HEK293 (cell line): Measurements from ENCODE around the gene TMEM184A.

ENCODE experiments used
- CTCF ChIA-PET: fragments of 350-600 bp; formaldehyde crosslinking; extraction: SDS; loops from one replicate; lab custom pipeline; 2021; ENCODE audit warnings: antibody characterized with exemption; lab: Yijun Ruan, JAX
- POLR2A ChIA-PET: fragments of 300-600 bp; formaldehyde crosslinking; extraction: SDS; loops from one replicate; lab custom pipeline; 2020; ENCODE audit warnings: antibody characterized with exemption, inconsistent platforms; lab: Yijun Ruan, JAX
- H3K27ac ChIP-seq: fragments of 200-500 bp; sonication (Bioruptor generic); 2 replicates; pipeline ENCODE4 v1.5.1; 2014; ENCODE audit warnings: low read depth, low read length, control low read depth, inconsistent platforms; ENCODE audit errors: extremely low read depth
- H3K36me3 ChIP-seq, 2 experiments: fragments of 200-500 bp in 1 of 2; sonication (Bioruptor generic) in 1 of 2; 1 replicate in 1 of 2; 2 replicates in 1 of 2; pipeline ENCODE4 v1.5.1; 2014 to 2017; ENCODE audit warnings: inconsistent platforms in 2 of 2, low read length in 2 of 2; ENCODE audit not compliant: control insufficient read depth in 2 of 2, insufficient read depth in 1 of 2
- H3K4me1 ChIP-seq: fragments of 200-500 bp; sonication (Bioruptor generic); 2 replicates; pipeline ENCODE4 v1.5.1; 2014; ENCODE audit warnings: mild to moderate bottlenecking, low read length, inconsistent platforms; ENCODE audit not compliant: control insufficient read depth, insufficient read depth
- H3K4me3 ChIP-seq: 2 replicates; pipeline ENCODE4 v1.5.1; 2011; ENCODE audit warnings: low read depth, mild to moderate bottlenecking, control low read depth, low read length, moderate library complexity
- H3K9me3 ChIP-seq: fragments of 200-500 bp; sonication (Bioruptor generic); 2 replicates; pipeline ENCODE4 v1.5.1; 2014; ENCODE audit warnings: low read depth, low read length, inconsistent platforms; ENCODE audit not compliant: control insufficient read depth, insufficient read depth
- GLI4 ChIP-seq: fragments of 450-650 bp; formaldehyde crosslinking; IDR thresholded peaks from 2 replicates; pipeline ENCODE4 v1.5.1; 2016; ENCODE audit warnings: missing biosample characterization, missing genetic modification characterization
- GLIS2 ChIP-seq: fragments of 450-650 bp; formaldehyde crosslinking; IDR thresholded peaks from 2 replicates; pipeline ENCODE4 v1.5.1; 2016; ENCODE audit warnings: missing biosample characterization, missing genetic modification characterization
- KLF17 ChIP-seq: fragments of 450-650 bp; formaldehyde crosslinking; IDR thresholded peaks from 2 replicates; pipeline ENCODE4 v1.5.1; 2016; ENCODE audit warnings: missing biosample characterization, missing genetic modification characterization
- OSR2 ChIP-seq: fragments of 450-650 bp; formaldehyde crosslinking; IDR thresholded peaks from 2 replicates; pipeline ENCODE4 v1.5.1; 2016; ENCODE audit warnings: missing biosample characterization, missing genetic modification characterization
- SCRT1 ChIP-seq: fragments of 450-650 bp; formaldehyde crosslinking; IDR thresholded peaks from 2 replicates; pipeline ENCODE4 v1.5.1; 2016; ENCODE audit warnings: missing biosample characterization, missing genetic modification characterization, borderline replicate concordance
- ZBTB26 ChIP-seq: fragments of 450-650 bp; formaldehyde crosslinking; optimal IDR thresholded peaks from 2 replicates; pipeline ENCODE3; 2016; ENCODE audit warnings: missing biosample characterization, mild to moderate bottlenecking, missing genetic modification characterization
- ZFHX2 ChIP-seq: fragments of 450-650 bp; formaldehyde crosslinking; conservative IDR thresholded peaks from 2 replicates; pipeline ENCODE4 v1.5.1; 2016; ENCODE audit warnings: missing biosample characterization, missing genetic modification characterization
- ZNF18 ChIP-seq: fragments of 450-650 bp; formaldehyde crosslinking; IDR thresholded peaks from 2 replicates; pipeline ENCODE4 v1.5.1; 2016; ENCODE audit warnings: missing biosample characterization, missing genetic modification characterization
- ZNF23 ChIP-seq: fragments of 450-650 bp; formaldehyde crosslinking; IDR thresholded peaks from 2 replicates; pipeline ENCODE4 v1.5.1; 2016; ENCODE audit warnings: missing biosample characterization, missing genetic modification characterization, borderline replicate concordance
- ZNF311 ChIP-seq: fragments of 450-650 bp; formaldehyde crosslinking; IDR thresholded peaks from 2 replicates; pipeline ENCODE4 v1.5.1; 2017; ENCODE audit warnings: missing biosample characterization, missing genetic modification characterization, borderline replicate concordance
- ZNF501 ChIP-seq: fragments of 450-650 bp; formaldehyde crosslinking; IDR thresholded peaks from 2 replicates; pipeline ENCODE4 v1.5.1; 2016; ENCODE audit warnings: missing biosample characterization, missing genetic modification characterization
- ZNF514 ChIP-seq: fragments of 450-650 bp; formaldehyde crosslinking; IDR thresholded peaks from 2 replicates; pipeline ENCODE4 v1.5.1; 2016; ENCODE audit warnings: missing biosample characterization, missing genetic modification characterization
- ZNF571 ChIP-seq: fragments of 450-650 bp; formaldehyde crosslinking; IDR thresholded peaks from 2 replicates; pipeline ENCODE4 v1.5.0; 2017; ENCODE audit warnings: missing biosample characterization, missing genetic modification characterization
- ZNF658 ChIP-seq: fragments of 450-650 bp; formaldehyde crosslinking; IDR thresholded peaks from 2 replicates; pipeline ENCODE4; 2016; ENCODE audit warnings: missing biosample characterization, missing genetic modification characterization
- ZNF830 ChIP-seq: fragments of 450-650 bp; IDR thresholded peaks from 2 replicates; pipeline ENCODE4 v1.5.0; 2018; ENCODE audit warnings: missing biosample characterization, missing genetic modification characterization, low read depth, mild to moderate bottlenecking, moderate library complexity
- ZNF843 ChIP-seq: fragments of 450-650 bp; formaldehyde crosslinking; IDR thresholded peaks from 2 replicates; pipeline ENCODE4 v1.5.1; 2016; ENCODE audit warnings: missing biosample characterization, missing genetic modification characterization
- TF ChIP-seq, protein P1 (sequence below): fragments of 450-650 bp; formaldehyde crosslinking; IDR thresholded peaks from 2 replicates; pipeline ENCODE4 v1.5.1; 2016; ENCODE audit warnings: missing biosample characterization, missing genetic modification characterization
- TF ChIP-seq, protein P2 (sequence below): fragments of 450-650 bp; formaldehyde crosslinking; conservative IDR thresholded peaks from 2 replicates; pipeline ENCODE4 v1.5.1; 2016; ENCODE audit warnings: low read depth, missing biosample characterization, missing genetic modification characterization
- TF ChIP-seq, protein P3 (sequence below): fragments of 450-650 bp; formaldehyde crosslinking; IDR thresholded peaks from 2 replicates; pipeline ENCODE4 v1.5.1; 2016; ENCODE audit warnings: missing biosample characterization, missing genetic modification characterization

The TMEM184A gene

DNA sequence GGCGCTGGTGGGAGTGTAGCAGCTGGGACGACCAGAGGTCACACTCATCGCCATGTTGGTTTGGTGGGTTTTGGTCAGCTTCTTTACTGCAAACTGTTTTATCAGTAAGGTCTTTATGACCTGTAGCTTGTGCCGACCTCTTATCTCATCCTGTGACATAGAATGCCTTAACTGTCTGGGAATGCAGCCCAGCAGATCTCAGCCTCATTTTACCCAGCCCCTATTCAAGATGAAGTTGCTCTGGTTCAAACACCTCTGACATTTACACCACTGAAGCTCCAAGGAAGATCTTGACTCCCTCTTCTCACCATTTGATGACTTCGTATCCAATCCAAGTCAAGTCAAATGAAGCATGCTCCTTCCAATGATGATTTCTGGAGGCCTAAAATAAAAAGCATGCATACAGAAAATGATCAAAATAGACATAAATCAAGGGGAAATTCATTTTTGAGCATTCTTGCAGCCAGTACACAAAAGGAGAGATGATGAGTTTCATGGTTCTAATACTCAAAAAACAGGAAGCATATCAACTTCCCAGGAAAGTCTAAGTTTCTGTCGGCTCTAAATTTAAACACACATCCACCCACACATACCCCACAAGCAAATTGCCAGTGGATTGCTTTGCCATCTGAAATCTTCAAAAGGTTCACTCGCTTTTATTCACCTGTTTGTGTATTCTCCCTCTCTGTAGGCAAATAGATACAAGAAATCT lies 16.3 kb upstream of the TMEM184A start:
- POLR2A ChIA-PET, result interaction anchor here (2.5 kb wide), 1 partner anchor 35 kb away, joined by 15 read pairs; no protein-coding TSS in a partner anchor

More for the DNA sequence above, 16.3 kb upstream of the TMEM184A start:
- CTCF ChIA-PET, result interaction anchor here (0.6 to 1.0 kb wide), 2 partner anchors 67 to 259 kb away, joined by 3 read pairs; no protein-coding TSS in a partner anchor
- Histone ChIP-seq H3K36me3 (peaks cover 4 to 6% of the 10 kb centered on the region in 2 experiments; a peak in 2 of 3 replicates), H3K27ac (no peak overlapping the region), H3K4me1 (peaks cover 10% of the 10 kb centered on the region; the same call in 1 of the 2 replicates), H3K9me3 (no peaks in the 10 kb centered on the region), H3K4me3 (no peak overlapping the region)
- TF ChIP-seq ZNF311 (tag by site-specific recombination) (no peak), ZNF843 (tag by site-specific recombination) (no peak), ZNF830 (tag by site-specific recombination) (no peak), ZNF514 (tag by site-specific recombination) (no peak), GLIS2 (tag by site-specific recombination) (no peak), ZNF18 (no peak), ZNF23 (no peak), KLF17 (no peak), ZNF571 (no peak), ZNF658 (tag by site-specific recombination) (no peak), SCRT1 (tag by site-specific recombination) (no peak), GLI4 (tag by site-specific recombination) (no peak), OSR2 (tag by site-specific recombination) (no peak), ZFHX2 (no peak), ZNF501 (tag by site-specific recombination) (no peak), ZBTB26 (no peak)
- TF ChIP-seq, protein P1, sequence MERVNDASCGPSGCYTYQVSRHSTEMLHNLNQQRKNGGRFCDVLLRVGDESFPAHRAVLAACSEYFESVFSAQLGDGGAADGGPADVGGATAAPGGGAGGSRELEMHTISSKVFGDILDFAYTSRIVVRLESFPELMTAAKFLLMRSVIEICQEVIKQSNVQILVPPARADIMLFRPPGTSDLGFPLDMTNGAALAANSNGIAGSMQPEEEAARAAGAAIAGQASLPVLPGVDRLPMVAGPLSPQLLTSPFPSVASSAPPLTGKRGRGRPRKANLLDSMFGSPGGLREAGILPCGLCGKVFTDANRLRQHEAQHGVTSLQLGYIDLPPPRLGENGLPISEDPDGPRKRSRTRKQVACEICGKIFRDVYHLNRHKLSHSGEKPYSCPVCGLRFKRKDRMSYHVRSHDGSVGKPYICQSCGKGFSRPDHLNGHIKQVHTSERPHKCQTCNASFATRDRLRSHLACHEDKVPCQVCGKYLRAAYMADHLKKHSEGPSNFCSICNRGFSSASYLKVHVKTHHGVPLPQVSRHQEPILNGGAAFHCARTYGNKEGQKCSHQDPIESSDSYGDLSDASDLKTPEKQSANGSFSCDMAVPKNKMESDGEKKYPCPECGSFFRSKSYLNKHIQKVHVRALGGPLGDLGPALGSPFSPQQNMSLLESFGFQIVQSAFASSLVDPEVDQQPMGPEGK (tag by site-specific recombination), result no peak
- TF ChIP-seq, protein P2, sequence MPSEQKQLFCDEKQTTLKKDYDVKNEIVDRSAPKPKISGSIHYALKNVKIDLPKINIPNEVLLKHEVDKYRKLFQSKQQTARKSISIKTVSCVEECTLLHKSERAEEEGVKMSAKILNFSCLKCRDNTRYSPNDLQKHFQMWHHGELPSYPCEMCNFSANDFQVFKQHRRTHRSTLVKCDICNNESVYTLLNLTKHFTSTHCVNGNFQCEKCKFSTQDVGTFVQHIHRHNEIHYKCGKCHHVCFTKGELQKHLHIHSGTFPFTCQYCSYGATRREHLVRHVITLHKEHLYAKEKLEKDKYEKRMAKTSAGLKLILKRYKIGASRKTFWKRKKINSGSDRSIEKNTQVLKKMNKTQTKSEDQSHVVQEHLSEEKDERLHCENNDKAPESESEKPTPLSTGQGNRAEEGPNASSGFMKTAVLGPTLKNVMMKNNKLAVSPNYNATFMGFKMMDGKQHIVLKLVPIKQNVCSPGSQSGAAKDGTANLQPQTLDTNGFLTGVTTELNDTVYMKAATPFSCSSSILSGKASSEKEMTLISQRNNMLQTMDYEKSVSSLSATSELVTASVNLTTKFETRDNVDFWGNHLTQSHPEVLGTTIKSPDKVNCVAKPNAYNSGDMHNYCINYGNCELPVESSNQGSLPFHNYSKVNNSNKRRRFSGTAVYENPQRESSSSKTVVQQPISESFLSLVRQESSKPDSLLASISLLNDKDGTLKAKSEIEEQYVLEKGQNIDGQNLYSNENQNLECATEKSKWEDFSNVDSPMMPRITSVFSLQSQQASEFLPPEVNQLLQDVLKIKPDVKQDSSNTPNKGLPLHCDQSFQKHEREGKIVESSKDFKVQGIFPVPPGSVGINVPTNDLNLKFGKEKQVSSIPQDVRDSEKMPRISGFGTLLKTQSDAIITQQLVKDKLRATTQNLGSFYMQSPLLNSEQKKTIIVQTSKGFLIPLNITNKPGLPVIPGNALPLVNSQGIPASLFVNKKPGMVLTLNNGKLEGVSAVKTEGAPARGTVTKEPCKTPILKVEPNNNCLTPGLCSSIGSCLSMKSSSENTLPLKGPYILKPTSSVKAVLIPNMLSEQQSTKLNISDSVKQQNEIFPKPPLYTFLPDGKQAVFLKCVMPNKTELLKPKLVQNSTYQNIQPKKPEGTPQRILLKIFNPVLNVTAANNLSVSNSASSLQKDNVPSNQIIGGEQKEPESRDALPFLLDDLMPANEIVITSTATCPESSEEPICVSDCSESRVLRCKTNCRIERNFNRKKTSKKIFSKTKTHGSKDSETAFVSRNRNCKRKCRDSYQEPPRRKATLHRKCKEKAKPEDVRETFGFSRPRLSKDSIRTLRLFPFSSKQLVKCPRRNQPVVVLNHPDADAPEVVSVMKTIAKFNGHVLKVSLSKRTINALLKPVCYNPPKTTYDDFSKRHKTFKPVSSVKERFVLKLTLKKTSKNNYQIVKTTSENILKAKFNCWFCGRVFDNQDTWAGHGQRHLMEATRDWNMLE (tag by site-specific recombination), result no peak
- TF ChIP-seq, protein P3, sequence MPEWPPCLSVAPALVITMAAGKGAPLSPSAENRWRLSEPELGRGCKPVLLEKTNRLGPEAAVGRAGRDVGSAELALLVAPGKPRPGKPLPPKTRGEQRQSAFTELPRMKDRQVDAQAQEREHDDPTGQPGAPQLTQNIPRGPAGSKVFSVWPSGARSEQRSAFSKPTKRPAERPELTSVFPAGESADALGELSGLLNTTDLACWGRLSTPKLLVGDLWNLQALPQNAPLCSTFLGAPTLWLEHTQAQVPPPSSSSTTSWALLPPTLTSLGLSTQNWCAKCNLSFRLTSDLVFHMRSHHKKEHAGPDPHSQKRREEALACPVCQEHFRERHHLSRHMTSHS (tag by site-specific recombination), result no peak
